SK-N-SH (cell line): ENCODE data around the gene LTB4R. TPM values are rescaled to one million over a fixed set of nuclear protein-coding genes. Genes with fewer than 3 reads are reported as not detected.

Source experiments
- CTCF ChIA-PET: fragments of 300-600, 350-600 bp; formaldehyde crosslinking; extraction: SDS; loops from one replicate; lab custom pipeline; 2021; lab: Yijun Ruan, JAX
- POLR2A ChIA-PET: fragments of 350-600 bp; sonication (Branson Sonifier 250); formaldehyde crosslinking; extraction: SDS; loops from one replicate; lab custom pipeline; 2020; ENCODE audit warnings: antibody characterized with exemption, inconsistent platforms; lab: Yijun Ruan, JAX
- DNase-seq: peaks from one replicate; pipeline ENCODE4 v3.0.0; 2012
- H2AFZ ChIP-seq: fragments of 200-600 bp; sonication (generic); 2 replicates; pipeline ENCODE4 v1.8.1; 2016; ENCODE audit warnings: antibody characterized with exemption, mild to moderate bottlenecking, low read depth
- H3F3A ChIP-seq: fragments of 200-600 bp; sonication (generic); replicated peaks from 2 replicates; pipeline ENCODE3; 2016; ENCODE audit warnings: antibody characterized with exemption, mild to moderate bottlenecking; ENCODE audit not compliant: insufficient read depth
- H3K27ac ChIP-seq, 2 experiments: fragments of 200-500 bp in 1 of 2; fragments of 200-600 bp in 1 of 2; sonication (Bioruptor generic) in 1 of 2; sonication (generic), shearing (Covaris generic) in 1 of 2; 2 replicates each; pipeline versions ENCODE4 v1.5.1 to v1.6.1; 2014 to 2016; ENCODE audit warnings: low read depth in 2 of 2, inconsistent platforms in 1 of 2, low read length in 1 of 2, mild to moderate bottlenecking in 1 of 2, mixed read lengths in 1 of 2
- H3K27me3 ChIP-seq: fragments of 200-600 bp; sonication (generic), shearing (Covaris generic); 2 replicates; pipeline ENCODE4 v1.6.1; 2016; ENCODE audit warnings: mixed run types; ENCODE audit not compliant: insufficient read depth
- H3K36me3 ChIP-seq, 2 experiments: fragments of 200-500 bp in 1 of 2; fragments of 200-600 bp in 1 of 2; sonication (Bioruptor generic) in 1 of 2; sonication (generic) in 1 of 2; replicated peaks in 1 of 2; 2 replicates each; pipeline versions ENCODE3 to v1.5.1; 2014 to 2016; ENCODE audit warnings: low read length in 1 of 2, mild to moderate bottlenecking in 1 of 2; ENCODE audit not compliant: insufficient read depth in 2 of 2, control insufficient read depth in 1 of 2
- H3K4me1 ChIP-seq, 2 experiments: fragments of 200-500 bp in 1 of 2; fragments of 200-600 bp in 1 of 2; sonication (Bioruptor generic) in 1 of 2; sonication (generic), shearing (Covaris generic) in 1 of 2; 2 replicates each; pipeline versions ENCODE4 v1.5.1 to v1.6.1; 2014 to 2016; ENCODE audit warnings: low read depth in 1 of 2, low read length in 1 of 2, mixed run types in 1 of 2; ENCODE audit not compliant: insufficient read depth in 2 of 2, control insufficient read depth in 1 of 2
- H3K4me2 ChIP-seq: fragments of 200-600 bp; sonication (generic), shearing (Covaris generic); 2 replicates; pipeline ENCODE4 v1.6.1; 2017; ENCODE audit warnings: mixed run types
- H3K4me3 ChIP-seq, 2 experiments: fragments of 200-500 bp in 1 of 2; fragments of 200-600 bp in 1 of 2; sonication (Bioruptor generic) in 1 of 2; sonication (generic), shearing (Covaris generic) in 1 of 2; 2 replicates each; pipeline versions ENCODE4 v1.5.1 to v1.8.1; 2014 to 2016; ENCODE audit warnings: low read depth in 2 of 2, inconsistent platforms in 1 of 2, low read length in 1 of 2, mild to moderate bottlenecking in 1 of 2, mixed read lengths in 1 of 2, moderate library complexity in 1 of 2
- H3K79me2 ChIP-seq: fragments of 200-600 bp; sonication (generic); 2 replicates; pipeline ENCODE4 v1.8.1; 2017; ENCODE audit warnings: mild to moderate bottlenecking; ENCODE audit not compliant: insufficient read depth
- H3K9ac ChIP-seq: fragments of 200-600 bp; sonication (generic); 2 replicates; pipeline ENCODE4 v1.6.1; 2017; ENCODE audit warnings: mixed run types
- H3K9me2 ChIP-seq: fragments of 200-600 bp; sonication (generic); 2 replicates; pipeline ENCODE4 v1.6.1; 2017; ENCODE audit warnings: mixed run types
- H3K9me3 ChIP-seq: fragments of 200-600 bp; sonication (generic); 2 replicates; pipeline ENCODE4 v1.6.1; 2017; ENCODE audit warnings: mixed run types, mild to moderate bottlenecking, moderate library complexity
- H4K20me1 ChIP-seq: fragments of 200-600 bp; sonication (generic); 2 replicates; pipeline ENCODE4 v1.6.1; 2017; ENCODE audit warnings: mild to moderate bottlenecking, mixed run types; ENCODE audit not compliant: insufficient read depth
- CHD2 ChIP-seq: fragments of 150-350 bp; IDR thresholded peaks from 2 replicates; pipeline ENCODE4 v1.6.1; 2018; ENCODE audit warnings: low read length; ENCODE audit not compliant: partially characterized antibody
- CTCF ChIP-seq: fragments of 200-600 bp; sonication (generic); IDR thresholded peaks from 2 replicates; pipeline ENCODE4 v1.6.1; 2017; ENCODE audit warnings: antibody characterized with exemption, mild to moderate bottlenecking, moderate library complexity
- ELF1 ChIP-seq: IDR thresholded peaks from 2 replicates; pipeline ENCODE4 v1.4.0; 2012
- EP300 ChIP-seq, 2 experiments: IDR thresholded peaks; 2 replicates each; pipeline versions ENCODE4 v1.4.0 to v1.6.1; 2012; ENCODE audit warnings: borderline replicate concordance in 1 of 2, low read depth in 1 of 2, low read length in 1 of 2
- EZH2phosphoT487 ChIP-seq: fragments of 200-600 bp; sonication (generic); IDR thresholded peaks from 2 replicates; pipeline ENCODE4 v1.6.1; 2017; ENCODE audit warnings: low read depth, mixed run types, mild to moderate bottlenecking, antibody characterized with exemption, moderate library complexity, borderline replicate concordance
- FOXJ3 ChIP-seq: sonication (generic); formaldehyde crosslinking; IDR thresholded peaks from 2 replicates; pipeline ENCODE4 v1.5.1; 2020; ENCODE audit warnings: mild to moderate bottlenecking, missing genetic modification reagents
- FOXM1 ChIP-seq: IDR thresholded peaks from 2 replicates; pipeline ENCODE4 v1.4.0; 2012; ENCODE audit warnings: low read depth, mild to moderate bottlenecking
- GABPA ChIP-seq: IDR thresholded peaks from 2 replicates; pipeline ENCODE4 v1.4.0; 2012; ENCODE audit warnings: low read depth, mild to moderate bottlenecking
- GATA2 ChIP-seq: sonication (generic); formaldehyde crosslinking; IDR thresholded peaks from 2 replicates; pipeline ENCODE4 v1.5.0; 2020; ENCODE audit warnings: mild to moderate bottlenecking, missing genetic modification reagents
- JUND ChIP-seq: IDR thresholded peaks from 2 replicates; pipeline ENCODE4 v1.4.0; 2012
- MXI1 ChIP-seq: IDR thresholded peaks from 2 replicates; pipeline ENCODE4 v1.6.1; 2012; ENCODE audit warnings: mild to moderate bottlenecking, low read depth, low read length, improper control_type of control experiment
- NFIC ChIP-seq: IDR thresholded peaks from 2 replicates; pipeline ENCODE4 v1.4.0; 2012; ENCODE audit warnings: borderline replicate concordance
- NRF1 ChIP-seq: IDR thresholded peaks from 2 replicates; pipeline ENCODE4 v1.6.1; 2012; ENCODE audit warnings: low read depth, mild to moderate bottlenecking, low read length
- PBX3 ChIP-seq: IDR thresholded peaks from 2 replicates; pipeline ENCODE4; 2012
- POLR2AphosphoS5 ChIP-seq: IDR thresholded peaks from 2 replicates; pipeline ENCODE4 v1.6.1; 2012; ENCODE audit warnings: low read depth, low read length
- RAD21 ChIP-seq: IDR thresholded peaks from 2 replicates; pipeline ENCODE4 v1.6.1; 2012; ENCODE audit warnings: mild to moderate bottlenecking, low read length
- RFX5 ChIP-seq: IDR thresholded peaks from 2 replicates; pipeline ENCODE4 v1.6.1; 2012; ENCODE audit warnings: mild to moderate bottlenecking, improper control_type of control experiment, low read length
- SMC3 ChIP-seq: IDR thresholded peaks from 2 replicates; pipeline ENCODE4 v1.6.1; 2012; ENCODE audit warnings: low read depth, low read length, improper control_type of control experiment
- TEAD4 ChIP-seq: IDR thresholded peaks from 2 replicates; pipeline ENCODE4 v1.4.0; 2012; ENCODE audit warnings: mild to moderate bottlenecking, borderline replicate concordance; ENCODE audit not compliant: insufficient read depth
- USF1 ChIP-seq: IDR thresholded peaks from 2 replicates; pipeline ENCODE4 v1.4.0; 2012; ENCODE audit warnings: low read depth, borderline replicate concordance
- USF2 ChIP-seq: fragments of 150-350 bp; IDR thresholded peaks from 2 replicates; pipeline ENCODE4 v1.6.1; 2017; ENCODE audit warnings: antibody characterized with exemption, low read length, low read depth, borderline replicate concordance
- ZBTB33 ChIP-seq: IDR thresholded peaks from 2 replicates; pipeline ENCODE4 v1.4.0; 2012; ENCODE audit warnings: low read depth, borderline replicate concordance
- WGBS: methylation state at CpG from one replicate; pipeline ENCODE4 v1.1.6; 2017; ENCODE audit warnings: low lambda C conversion rate; 5-methylcytosine and 5-hydroxymethylcytosine counted together
- polyA plus RNA-seq, 3 experiments: library from polyadenylated mRNA; depleted of rRNA; stranded (reverse); fragments of >200 nt; gene quantifications; 2 replicates each; pipeline ENCODE4 v1.2.3, GENCODE V29; 2012

LTB4R gene
- polyA plus RNA-seq, 1 of the 3 experiments (the other 2 are of a cell fraction), result 11.9 TPM

GRCh38 chr14:24297190-24297964 is 13.9 kb upstream of the LTB4R start:
- no peaks in the 10 kb centered on the region for H3K9me2 ChIP-seq
- H3K4me2 ChIP-seq, result no peak overlapping the region
- H4K20me1 ChIP-seq, result no peaks in the 10 kb centered on the region
- DNase-seq, result peak; percentile 43
- H3K9me3 ChIP-seq, result no peaks in the 10 kb centered on the region
- no peak overlapping the region for H3K27ac ChIP-seq
- H3K27me3 ChIP-seq, result no peaks in the 10 kb centered on the region
- ChIA-PET CTCF (interaction anchor here (1.1 to 8.1 kb wide), 27 partner anchors 10 to 245 kb away, joined by 3 to 191 read pairs (median 8); partner anchors contain the start of genes CARMIL3, CHMP4A, CIDEB and LTB4R2), POLR2A (interaction anchor here (4.5 kb wide), 1 partner anchor 55 kb away, joined by 27 read pairs; the partner anchor contains the start of gene TINF2)
- H3K36me3 ChIP-seq, result peaks cover 25 to 31% of the 10 kb centered on the region in 2 experiments
- peaks cover 21% of the 10 kb centered on the region for H3F3A ChIP-seq
- peaks cover 28% of the 10 kb centered on the region for H3K79me2 ChIP-seq
- TF ChIP-seq ELF1 (no peak), RFX5 (no peak), USF2 (no peak), NRF1 (no peak), CTCF (peak; percentile 51), FOXM1 (no peak), RAD21 (peak; percentile 44; the same call in 1 of the 2 replicates), PBX3 (no peak), JUND (no peak), GATA2 (CRISPR knock-in tag) (peak; percentile 35; the same call in 1 of the 2 replicates), ZBTB33 (no peak), GABPA (no peak), POLR2AphosphoS5 (no peak), SMC3 (peak; percentile 39; the same call in 1 of the 2 replicates), NFIC (no peak), FOXJ3 (CRISPR knock-in tag) (no peak), TEAD4 (no peak), EP300 (IDR thresholded peaks at IDR 0.05; ENCODE audit: borderline replicate concordance in 1 of 2, low read depth in 1 of 2, low read length in 1 of 2) (no peak), EZH2phosphoT487 (no peak), CHD2 (no peak), MXI1 (no peak), USF1 (no peak)
- H3K4me3 ChIP-seq, result no peak overlapping the region; a peak in 1 of 4 replicates
- 40% methylated on average over 5 of the region's 5 CpGs for WGBS
- no peak overlapping the region for H3K9ac ChIP-seq
- peaks cover 13 to 14% of the 10 kb centered on the region in 2 experiments for H3K4me1 ChIP-seq
- H2AFZ ChIP-seq, result no peak overlapping the region
